Stimulated activated CD4-positive, alpha-beta T cell treated with anti-CD3 and anti-CD28 coated beads, Interleukin-2, amount 100 ng/mL, for 48 hours (primary cell): ENCODE results near the gene TRIOBP.
"Not testable (repeated sequence)": the region's sequence is repeated elsewhere in the genome, so short reads cannot be mapped to it uniquely, and the experiment has no call there.

ENCODE experiments used
- DNase-seq, 2 donors: peaks; one replicate each; pipeline ENCODE4 v3.0.0-alpha.2; 2020

Gene TRIOBP

GRCh38 chr22:37696657-37697537, at the start of gene TRIOBP:
Gene TRIOBP, plus strand, starts transcription at chr22:37697048. Its CDS starts 4,318 bp downstream, at chr22:37701366.
- DNase-seq = peak; percentile 77 to 82

GRCh38 chr22:37647317-37647716, 49.5 kb upstream of the TRIOBP start:
- no peak for DNase-seq

- no peak for DNase-seq
Observed at GRCh38 chr22:37647928-37648327, 48.9 kb upstream of the TRIOBP start.

- no peak for DNase-seq
Observed at GRCh38 chr22:37650463-37651136, 46.2 kb upstream of the TRIOBP start.

- DNase-seq = no peak
Observed at GRCh38 chr22:37654563-37655251, 42.1 kb upstream of the TRIOBP start.

GRCh38 chr22:37655252-37655563, 41.6 kb upstream of the TRIOBP start:
- no peak for DNase-seq

- not testable (repeated sequence) for DNase-seq
Observed at GRCh38 chr22:37656583-37656982, 40.3 kb upstream of the TRIOBP start.

- DNase-seq = no peak
Observed at GRCh38 chr22:37657590-37658132, 39.2 kb upstream of the TRIOBP start.

GRCh38 chr22:37658133-37659065, 38.4 kb upstream of the TRIOBP start, which contains the start of gene PDXP:
Gene PDXP, plus strand, starts transcription at chr22:37658723. Its CDS starts 60 bp downstream, at chr22:37658783.
- peak; percentile 98 for DNase-seq

- DNase-seq = no peak
Observed at GRCh38 chr22:37659066-37659896, 37.6 kb upstream of the TRIOBP start.

GRCh38 chr22:37659897-37660708, 36.7 kb upstream of the TRIOBP start:
- DNase-seq = no peak

- DNase-seq = no peak
Observed at GRCh38 chr22:37660709-37661045, 36.2 kb upstream of the TRIOBP start.

- DNase-seq = no peak
Observed at GRCh38 chr22:37661160-37661924, 35.5 kb upstream of the TRIOBP start.

- no peak for DNase-seq
Observed at GRCh38 chr22:37662039-37662438, 34.8 kb upstream of the TRIOBP start.

GRCh38 chr22:37663521-37664140, 33.2 kb upstream of the TRIOBP start:
- DNase-seq = no peak

GRCh38 chr22:37664249-37665101, 32.4 kb upstream of the TRIOBP start:
- no peak for DNase-seq

- DNase-seq = no peak
Observed at GRCh38 chr22:37665487-37665886, 31.4 kb upstream of the TRIOBP start.

- no peak for DNase-seq
Observed at GRCh38 chr22:37669586-37669985, 27.3 kb upstream of the TRIOBP start.
